ENCODE results near the gene IRF2BPL. TPM values are rescaled to one million over a fixed set of nuclear protein-coding genes. Genes with fewer than 3 reads are reported as not detected.
A peak's percentile ranks its signal among the peaks of the same experiment; 100 is the strongest.

IRF2BPL gene
- total RNA-seq, 2 experiments from 2014 or later = 26.0 to 29.9 TPM

DNA sequence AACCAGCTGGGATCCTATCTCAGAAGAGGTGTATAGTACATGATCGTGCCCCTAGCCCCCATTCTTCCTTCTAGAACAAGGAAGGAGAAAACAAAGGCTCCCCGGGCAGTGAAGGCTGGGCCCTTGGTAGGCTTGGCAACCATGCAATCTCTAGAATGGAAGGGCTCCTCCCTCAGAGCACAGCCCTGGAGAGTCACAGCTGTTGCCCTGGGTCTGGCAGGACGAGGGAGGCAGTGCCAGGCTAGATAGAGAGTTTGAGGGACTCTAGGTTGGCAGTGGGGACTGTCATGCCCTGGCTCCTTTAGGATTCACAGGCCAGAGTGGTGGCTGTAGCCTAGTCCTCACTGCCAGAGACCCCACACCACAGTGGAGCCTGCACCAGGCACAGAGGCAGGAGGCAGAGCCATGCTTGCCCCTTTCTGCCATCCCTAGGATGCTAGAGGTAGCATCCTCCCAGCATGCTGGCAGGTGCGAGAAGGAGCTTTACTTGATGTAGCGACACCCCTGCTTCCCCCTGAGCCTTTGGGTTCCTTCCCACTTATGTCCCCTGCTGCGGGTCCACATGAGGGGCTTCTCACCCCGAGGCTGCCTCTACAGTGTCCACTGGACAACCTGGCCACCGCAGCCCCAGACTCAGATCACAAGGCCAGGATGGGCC is 36.1 kb upstream of the IRF2BPL start:
- H3K36me3 Mint-ChIP-seq (ENCODE audit: low read depth) = no peaks in the 10 kb centered on the region
- H3K4me1 Mint-ChIP-seq = peaks cover 11% of the 10 kb centered on the region
- ChIA-PET POLR2A (no interaction called here), CTCF (interaction anchor here (0.6 to 14.8 kb wide), 9 partner anchors 10 to 199 kb away, joined by 3 to 171 read pairs (median 4); no protein-coding TSS in a partner anchor)
- peaks cover 5% of the 10 kb centered on the region for H3K27me3 Mint-ChIP-seq
- H3K27ac Mint-ChIP-seq = peak overlapping the region; percentile 46
- H3K4me3 Mint-ChIP-seq = no peak overlapping the region
- DNase-seq = no peak
- no peaks in the 10 kb centered on the region for H3K9me3 Mint-ChIP-seq

DNA sequence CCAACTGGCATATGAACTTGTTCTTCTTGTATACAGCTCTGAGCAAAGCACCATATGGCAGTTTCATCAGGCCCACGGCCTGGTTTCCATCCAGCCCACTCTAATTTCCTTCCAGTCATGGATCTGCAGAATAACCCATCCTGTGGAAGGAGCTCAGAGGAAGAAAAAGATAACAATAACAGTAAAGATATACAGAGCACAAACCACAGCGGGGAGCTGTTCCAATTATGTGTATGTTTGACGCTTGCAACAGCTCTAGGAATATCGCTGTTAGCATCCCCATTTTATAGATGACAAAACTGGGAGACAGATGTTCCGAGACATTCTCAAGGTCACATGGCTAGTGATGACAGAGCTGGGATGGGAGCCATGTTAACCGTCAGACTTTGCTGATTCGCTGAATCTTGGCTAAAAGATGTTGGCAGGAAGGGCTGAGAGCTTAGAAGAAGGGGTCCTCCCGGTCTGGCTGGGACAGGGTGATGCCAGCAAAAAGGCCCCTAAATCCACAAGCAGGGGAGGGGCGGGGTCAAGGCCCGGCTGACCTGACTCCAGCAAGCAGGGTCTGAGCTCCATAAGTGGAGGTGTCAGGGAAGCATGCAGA is 35.2 kb upstream of the IRF2BPL start:
- H3K4me3 Mint-ChIP-seq = no peak overlapping the region
- POLR2A ChIA-PET = no interaction called here
- CTCF ChIA-PET = interaction anchor here (0.8 to 14.8 kb wide), 7 partner anchors 9 to 198 kb away, joined by 3 to 171 read pairs (median 5); no protein-coding TSS in a partner anchor
- H3K36me3 Mint-ChIP-seq (ENCODE audit: low read depth) = no peaks in the 10 kb centered on the region
- H3K27me3 Mint-ChIP-seq = peaks cover 2% of the 10 kb centered on the region
- H3K4me1 Mint-ChIP-seq = peaks cover 11% of the 10 kb centered on the region
- no peak for DNase-seq
- H3K9me3 Mint-ChIP-seq = no peaks in the 10 kb centered on the region
- H3K27ac Mint-ChIP-seq = no peak overlapping the region

GRCh38 chr14:77062261-77062660 is 33.8 kb upstream of the IRF2BPL start:
- ChIA-PET POLR2A (no interaction called here), CTCF (interaction anchor here (0.7 to 14.8 kb wide), 4 partner anchors 26 to 189 kb away, joined by 3 to 171 read pairs (median 14); no protein-coding TSS in a partner anchor)
- H3K36me3 Mint-ChIP-seq (ENCODE audit: low read depth) = no peaks in the 10 kb centered on the region
- H3K4me1 Mint-ChIP-seq = peaks cover 11% of the 10 kb centered on the region
- DNase-seq = no peak
- no peak overlapping the region for H3K4me3 Mint-ChIP-seq
- H3K27ac Mint-ChIP-seq = no peak overlapping the region
- no peaks in the 10 kb centered on the region for H3K9me3 Mint-ChIP-seq
- H3K27me3 Mint-ChIP-seq = no peaks in the 10 kb centered on the region

DNA sequence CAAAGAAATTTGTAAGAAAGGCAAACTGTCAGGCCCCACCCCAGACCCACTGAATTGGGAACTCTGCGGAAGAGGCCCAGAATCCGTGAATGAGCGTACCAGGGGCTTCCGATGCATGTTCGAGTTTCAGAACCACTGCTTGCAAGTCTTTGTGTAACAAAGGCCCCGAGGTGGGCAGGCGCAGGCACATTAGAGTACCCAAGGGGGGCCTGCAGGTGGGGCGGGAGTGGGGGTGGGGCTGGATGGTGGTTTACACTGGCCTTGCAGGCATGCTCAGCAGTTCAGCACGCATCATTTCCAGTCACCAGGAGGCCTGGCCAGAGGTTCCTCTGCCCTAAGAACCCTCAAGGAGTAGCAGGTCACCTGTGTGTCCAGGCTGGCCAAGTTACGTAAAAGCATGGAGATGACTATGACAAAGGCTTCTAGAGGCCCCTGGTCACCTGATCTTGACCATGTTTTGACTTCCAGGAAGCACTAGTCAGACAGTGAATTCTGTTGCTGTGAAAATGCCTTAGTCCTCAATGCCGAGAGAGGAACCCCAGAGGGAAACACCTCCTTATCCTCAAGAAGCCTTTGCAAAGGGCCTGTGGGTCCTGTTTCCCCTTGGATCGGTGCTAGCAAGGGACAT is 33.2 kb upstream of the IRF2BPL start:
- H3K27me3 Mint-ChIP-seq = no peaks in the 10 kb centered on the region
- CTCF ChIA-PET = interaction anchor here (0.7 to 14.8 kb wide), 4 partner anchors 149 to 990 kb away, joined by 3 to 171 read pairs (median 16); no protein-coding TSS in a partner anchor

GRCh38 chr14:77059276-77059915 is 30.9 kb upstream of the IRF2BPL start:
- CTCF ChIA-PET = interaction anchor here (0.7 to 2.5 kb wide), 10 partner anchors 8 to 184 kb away, joined by 3 to 18 read pairs (median 4); no protein-coding TSS in a partner anchor
- Mint-ChIP-seq H3K27me3 (no peaks in the 10 kb centered on the region), H3K4me3 (no peak overlapping the region), H3K9me3 (no peaks in the 10 kb centered on the region), H3K4me1 (peaks cover 18% of the 10 kb centered on the region), H3K36me3 (ENCODE audit: low read depth) (peaks cover 2% of the 10 kb centered on the region), H3K27ac (no peak overlapping the region)
- no peak for DNase-seq
- POLR2A ChIA-PET = no interaction called here

More for the DNA sequence above, 33.2 kb upstream of the IRF2BPL start:
- Mint-ChIP-seq H3K9me3 (no peaks in the 10 kb centered on the region), H3K27ac (no peak overlapping the region), H3K4me3 (no peak overlapping the region), H3K4me1 (peaks cover 11% of the 10 kb centered on the region), H3K36me3 (ENCODE audit: low read depth) (no peaks in the 10 kb centered on the region)
- POLR2A ChIA-PET = no interaction called here
- no peak for DNase-seq

DNA sequence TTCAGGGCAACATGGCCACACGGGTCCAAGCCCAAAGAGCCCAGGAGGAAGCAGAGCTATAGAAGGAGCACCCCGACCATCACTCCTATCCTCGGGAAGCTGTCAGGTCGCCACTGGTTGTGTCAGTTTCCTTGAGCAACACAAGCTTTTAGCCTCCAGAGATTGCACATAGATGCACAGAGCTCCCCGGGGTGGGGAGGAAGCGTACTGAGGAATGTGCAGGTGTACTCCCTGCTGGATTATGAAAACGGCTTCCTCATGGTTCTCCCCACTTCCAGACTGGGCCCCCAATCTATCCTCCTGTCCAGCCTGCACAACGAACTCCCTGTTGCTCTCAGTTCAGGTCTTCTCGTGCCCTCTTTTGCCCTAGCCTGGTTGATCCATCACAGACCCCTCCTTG is 30.3 kb upstream of the IRF2BPL start:
- DNase-seq = no peak
- ChIA-PET POLR2A (no interaction called here), CTCF (interaction anchor here (0.6 to 2.5 kb wide), 6 partner anchors 8 to 171 kb away, joined by 3 to 18 read pairs (median 4); no protein-coding TSS in a partner anchor)
- Mint-ChIP-seq H3K9me3 (no peaks in the 10 kb centered on the region), H3K36me3 (ENCODE audit: low read depth) (peaks cover 2% of the 10 kb centered on the region), H3K4me3 (no peak overlapping the region), H3K4me1 (peaks cover 18% of the 10 kb centered on the region), H3K27me3 (no peaks in the 10 kb centered on the region), H3K27ac (no peak overlapping the region)

DNA sequence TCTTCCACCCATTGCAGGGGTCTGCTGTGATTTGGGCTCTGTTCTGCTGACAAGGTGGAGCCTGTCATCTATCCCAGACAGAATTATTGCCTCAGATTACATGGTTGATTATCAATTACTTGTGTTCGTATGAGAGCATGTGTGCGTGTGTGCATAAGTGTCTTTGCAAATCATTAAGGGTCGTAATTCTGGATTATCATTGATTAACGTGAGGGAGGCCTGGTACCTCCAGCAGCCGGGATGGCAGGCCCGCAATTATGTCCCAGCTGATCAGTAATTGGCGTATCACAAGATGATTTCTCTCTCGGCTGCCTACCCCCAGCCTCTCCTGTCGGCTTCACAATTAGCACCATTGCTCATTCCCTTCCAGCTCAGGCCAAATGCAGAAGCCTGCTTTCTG is 29.6 kb upstream of the IRF2BPL start:
- no peak overlapping the region for H3K4me3 Mint-ChIP-seq
- peaks cover 23% of the 10 kb centered on the region for H3K4me1 Mint-ChIP-seq
- DNase-seq = no peak
- H3K27ac Mint-ChIP-seq = no peak overlapping the region
- POLR2A ChIA-PET = no interaction called here
- CTCF ChIA-PET = interaction anchor here (0.9 to 2.5 kb wide), 4 partner anchors 12 to 182 kb away, joined by 3 to 18 read pairs (median 4); no protein-coding TSS in a partner anchor
- H3K9me3 Mint-ChIP-seq = no peaks in the 10 kb centered on the region
- H3K36me3 Mint-ChIP-seq (ENCODE audit: low read depth) = peaks cover 2% of the 10 kb centered on the region
- H3K27me3 Mint-ChIP-seq = no peaks in the 10 kb centered on the region

DNA sequence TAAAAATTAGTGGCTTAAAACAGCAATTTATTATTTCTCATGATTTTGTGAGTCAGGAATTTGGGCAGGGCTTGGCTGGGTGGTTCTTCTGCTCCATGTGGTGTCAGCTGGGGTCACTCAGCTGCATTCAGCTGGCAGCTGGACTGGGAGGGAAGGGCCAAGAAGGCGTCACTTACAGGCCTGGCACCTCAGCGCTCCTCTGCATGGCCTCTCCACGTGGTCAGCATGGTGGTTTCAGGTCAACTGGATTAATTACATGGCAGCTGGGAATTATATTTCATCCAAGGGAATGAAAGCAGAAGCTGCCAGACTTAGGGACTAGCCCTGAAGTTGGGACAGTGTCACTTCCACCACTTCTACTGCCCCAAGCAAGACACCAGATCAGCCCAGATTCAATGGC is 27.5 kb upstream of the IRF2BPL start:
- H3K27me3 Mint-ChIP-seq = no peaks in the 10 kb centered on the region
- ChIA-PET POLR2A (no interaction called here), CTCF (interaction anchor here (0.6 to 4.2 kb wide), 4 partner anchors 12 to 180 kb away, joined by 3 to 18 read pairs (median 6); no protein-coding TSS in a partner anchor)
- H3K4me1 Mint-ChIP-seq = peaks cover 23% of the 10 kb centered on the region
- no peak overlapping the region for H3K4me3 Mint-ChIP-seq
- peaks cover 2% of the 10 kb centered on the region for H3K36me3 Mint-ChIP-seq (ENCODE audit: low read depth)
- no peak for DNase-seq
- H3K9me3 Mint-ChIP-seq = no peaks in the 10 kb centered on the region
- no peak overlapping the region for H3K27ac Mint-ChIP-seq

DNA sequence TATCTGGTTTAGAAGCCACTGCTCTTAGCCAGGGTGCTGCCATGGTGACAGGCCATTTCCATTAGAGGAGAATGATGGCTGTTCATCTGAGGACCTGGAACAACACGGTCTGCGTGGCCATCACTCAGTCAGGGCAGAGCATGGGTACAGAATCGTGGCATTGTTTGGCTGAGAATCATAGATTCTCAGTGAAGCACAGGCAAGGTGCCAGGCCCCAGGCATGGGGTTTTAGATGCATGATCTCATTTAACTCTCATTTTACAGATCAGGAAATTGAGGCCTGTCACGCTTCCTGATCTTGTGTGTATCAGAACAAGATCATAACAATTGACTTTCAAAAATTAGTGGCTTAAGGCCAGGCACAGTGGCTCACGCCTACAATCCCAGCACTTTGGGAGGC is 26.8 kb upstream of the IRF2BPL start:
- ChIA-PET POLR2A (no interaction called here), CTCF (interaction anchor here (0.7 to 4.2 kb wide), 8 partner anchors 9 to 179 kb away, joined by 3 to 18 read pairs (median 4); no protein-coding TSS in a partner anchor)
- no peaks in the 10 kb centered on the region for H3K27me3 Mint-ChIP-seq
- H3K9me3 Mint-ChIP-seq = no peaks in the 10 kb centered on the region
- peaks cover 2% of the 10 kb centered on the region for H3K36me3 Mint-ChIP-seq (ENCODE audit: low read depth)
- H3K27ac Mint-ChIP-seq = peak overlapping the region; percentile 16
- H3K4me1 Mint-ChIP-seq = peaks cover 25% of the 10 kb centered on the region
- H3K4me3 Mint-ChIP-seq = no peak overlapping the region
- no peak for DNase-seq

GRCh38 chr14:77053046-77053841 is 24.7 kb upstream of the IRF2BPL start:
- Mint-ChIP-seq H3K27ac (peak overlapping the region; percentile 31), H3K4me3 (no peak overlapping the region), H3K9me3 (no peaks in the 10 kb centered on the region), H3K27me3 (no peaks in the 10 kb centered on the region), H3K4me1 (peaks cover 26% of the 10 kb centered on the region), H3K36me3 (ENCODE audit: low read depth) (peaks cover 2% of the 10 kb centered on the region)
- peak; percentile 79 for DNase-seq
- POLR2A ChIA-PET = interaction anchor here (0.5 kb wide), 1 partner anchor 639 kb away, joined by 3 read pairs; no protein-coding TSS in a partner anchor
- CTCF ChIA-PET = interaction anchor here (0.6 to 4.2 kb wide), 19 partner anchors 10 to 177 kb away, joined by 3 to 40 read pairs (median 4); no protein-coding TSS in a partner anchor

- H3K27ac Mint-ChIP-seq = peak overlapping the region; percentile 75
These were observed 24.0 kb upstream of the IRF2BPL start for GRCh38 chr14:77052281-77053044.

More at GRCh38 chr14:77052281-77053044, 24.0 kb upstream of the IRF2BPL start:
- Mint-ChIP-seq H3K27me3 (no peaks in the 10 kb centered on the region), H3K4me1 (peaks cover 27% of the 10 kb centered on the region), H3K36me3 (ENCODE audit: low read depth) (peaks cover 2% of the 10 kb centered on the region), H3K4me3 (no peak overlapping the region), H3K9me3 (no peaks in the 10 kb centered on the region)
- ChIA-PET POLR2A (interaction anchor here (0.5 kb wide), 1 partner anchor 639 kb away, joined by 3 read pairs; no protein-coding TSS in a partner anchor), CTCF (interaction anchor here (0.6 to 4.2 kb wide), 13 partner anchors 10 to 176 kb away, joined by 3 to 40 read pairs (median 4); no protein-coding TSS in a partner anchor)
- no peak for DNase-seq

Data from activated CD4-positive, alpha-beta T cell treated with anti-CD3 and anti-CD28 coated beads, Interleukin-2, amount 10 ng/mL, durations not matched to agents 7 days and 5 days (primary cell).